Astrocyte (in vitro differentiated cells and primary cell): ENCODE measurements around the gene RANBP17.

ENCODE experiments used
- CTCF ChIP-seq: IDR thresholded peaks from 2 replicates; pipeline ENCODE4 v1.5.1; 2011; ENCODE audit warnings: low read depth, mild to moderate bottlenecking, inconsistent platforms, low read length, moderate library complexity; ENCODE audit not compliant: insufficient read depth
- EZH2 ChIP-seq: IDR thresholded peaks from 2 replicates; pipeline ENCODE4 v1.6.1; 2012; ENCODE audit warnings: mild to moderate bottlenecking, low read length, inconsistent platforms; ENCODE audit not compliant: insufficient read depth

DNA sequence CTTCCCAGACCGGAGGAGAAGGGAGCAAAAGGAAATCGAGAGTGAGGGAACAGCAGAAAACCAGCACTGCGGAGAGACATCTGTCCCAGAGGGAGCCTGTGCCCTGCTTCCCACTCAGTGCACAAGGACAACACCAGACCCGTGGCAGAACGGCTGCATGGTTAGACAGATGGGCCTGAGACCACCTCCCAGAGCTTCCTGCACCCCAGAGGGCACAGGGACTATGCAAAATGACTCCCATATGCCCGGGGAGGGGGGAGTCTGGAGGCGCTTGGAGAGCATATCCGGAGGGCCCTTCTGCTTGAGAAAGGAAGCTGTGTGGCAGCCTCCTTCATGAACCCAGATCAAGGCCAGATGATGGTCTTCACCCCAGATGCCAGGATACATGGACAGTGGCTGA lies 473.8 kb downstream of the RANBP17 start:
- TF ChIP-seq CTCF (no peak), EZH2 (no peak)
